GM12878 (cell line): Measurements from ENCODE around the gene TOMM20. TPM values are rescaled to one million over a fixed set of nuclear protein-coding genes. Genes with fewer than 3 reads are reported as not detected.
"Not testable (repeated sequence)": the region's sequence is repeated elsewhere in the genome, so short reads cannot be mapped to it uniquely, and the experiment has no call there.

Experiments used
- ATAC-seq: fragments of 200-7000 bp; cut with Tn5 transposase; 3 replicates; pipeline ENCODE4 v1.9.1; 2020; ENCODE audit warnings: mild to moderate bottlenecking, moderate library complexity
- BruUV-seq: library from RNA; stranded (reverse); fragments of 400-500 nt; replicated peaks from 2 replicates; lab custom pipeline; 2021; lab: Mats Ljungman, UMichigan
- CTCF ChIA-PET: fragments of 300-600 bp; sonication (Branson Sonifier 250); formaldehyde crosslinking; extraction: SDS; loops from one replicate; lab custom pipeline; 2021; ENCODE audit warnings: inconsistent platforms; lab: Yijun Ruan, JAX
- POLR2A ChIA-PET: fragments of 350-600 bp; formaldehyde crosslinking; extraction: SDS; loops from one replicate; lab custom pipeline; 2021; ENCODE audit warnings: inconsistent platforms; lab: Charles Lee
- RAD21 ChIA-PET: fragments of 300-600 bp; sonication (Branson Sonifier 250); formaldehyde crosslinking; loops from one replicate; lab custom pipeline; 2023; ENCODE audit warnings: antibody characterized with exemption; ENCODE audit not compliant: unreplicated experiment; lab: Charles Lee
- SMC1A ChIA-PET: fragments of 300-600 bp; sonication (Branson Sonifier 250); formaldehyde crosslinking; loops from one replicate; lab custom pipeline; 2023; ENCODE audit not compliant: unreplicated experiment, uncharacterized antibody; lab: Charles Lee
- DNase-seq: peaks from one replicate; pipeline ENCODE4 v3.0.0-alpha.2; 2011; ENCODE audit warnings: low read depth, low spot score
- FAIRE-seq: peaks from 3 replicates; lab custom pipeline; 2011; peaks lifted over from hg19 to GRCh38; lab: Jason Lieb, UNC
- H2AFZ ChIP-seq: 2 replicates; pipeline ENCODE4 v1.6.0; 2011; ENCODE audit warnings: low read depth, low read length, control low read depth; ENCODE audit not compliant: control insufficient read depth
- H3K27ac ChIP-seq: 2 replicates; pipeline ENCODE4 v1.5.1; 2011; ENCODE audit warnings: control low read depth; ENCODE audit not compliant: control insufficient read depth, insufficient read depth
- H3K27me3 ChIP-seq, 2 experiments: replicated peaks in 1 of 2; 2 replicates each; pipeline versions ENCODE4 v1.6.0 to v1.6.1; 2011; ENCODE audit warnings: low read length in 1 of 2; ENCODE audit not compliant: control insufficient read depth in 2 of 2, insufficient read depth in 2 of 2
- H3K36me3 ChIP-seq, 2 experiments: 2 replicates each; pipeline ENCODE4 v1.5.1; 2011; ENCODE audit warnings: low read length in 1 of 2; ENCODE audit not compliant: control insufficient read depth in 2 of 2, insufficient read depth in 2 of 2
- H3K4me1 ChIP-seq: 2 replicates; pipeline ENCODE4 v1.6.1; 2011; ENCODE audit warnings: mild to moderate bottlenecking, low read length, moderate library complexity, mixed read lengths; ENCODE audit not compliant: control insufficient read depth, insufficient read depth
- H3K4me2 ChIP-seq: 2 replicates; pipeline ENCODE4 v1.6.0; 2011; ENCODE audit warnings: control low read depth; ENCODE audit not compliant: control insufficient read depth, insufficient read depth
- H3K4me3 ChIP-seq: fragments of 200-600 bp; sonication (generic); 2 replicates; pipeline ENCODE4 v1.5.1; 2016
- H3K79me2 ChIP-seq: 2 replicates; pipeline ENCODE4 v1.6.0; 2011; ENCODE audit warnings: low read length; ENCODE audit not compliant: control insufficient read depth, insufficient read depth
- H3K9ac ChIP-seq: 2 replicates; pipeline ENCODE4 v1.8.0; 2011; ENCODE audit warnings: low read length, control low read depth, mixed read lengths; ENCODE audit not compliant: control insufficient read depth, insufficient read depth
- H3K9me3 ChIP-seq: replicated peaks from 3 replicates; pipeline ENCODE4 v1.5.1; 2011; ENCODE audit warnings: mild to moderate bottlenecking, low read length; ENCODE audit not compliant: control insufficient read depth, insufficient read depth
- H4K20me1 ChIP-seq: 2 replicates; pipeline ENCODE4 v1.6.0; 2011; ENCODE audit not compliant: control insufficient read depth, insufficient read depth
- WGBS: methylation state at CpG from one replicate; pipeline ENCODE4 v1.1.6; 2016; ENCODE audit warnings: low lambda C conversion rate; ENCODE audit not compliant: insufficient replicate concordance, insufficient coverage; ENCODE audit errors: missing lambda C conversion rate; 5-methylcytosine and 5-hydroxymethylcytosine counted together
- in situ Hi-C: fragments of 300-500 bp; cut with MboI; formaldehyde crosslinking; loops from 9 replicates; pipeline ENCODE4 v1.14.3; 2018; ENCODE audit warnings: mixed read lengths
- intact Hi-C: fragments of 100-400 bp; cut with micrococcal nuclease; formaldehyde crosslinking; loops from one replicate; pipeline ENCODE4 v1.14.2; 2022; ENCODE audit not compliant: unreplicated experiment
- polyA plus RNA-seq, 11 experiments: library from polyadenylated mRNA; depleted of rRNA in 4 of 11; unstranded in 6 of 11; stranded (reverse) in 5 of 11; fragments of >200 nt; fragmentation: Nextera tagmentation in 4 of 11; fragmentation: Illumina TruSeq in 1 of 11; extraction: Ambion mirVana in 4 of 11; extraction: Trizol in 1 of 11; gene quantifications; 1 replicate in 1 of 11; 2 replicates in 10 of 11; pipeline versions ENCODE4 v1.2.1 to v1.2.3, GENCODE V29; 2011 to 2016; ENCODE audit warnings: inconsistent platforms in 2 of 11, missing spikeins in 2 of 11, low read depth in 1 of 11
- total RNA-seq, 4 experiments: library from RNA; depleted of rRNA in 3 of 4; stranded (reverse); fragments of >200 nt in 3 of 4; fragmentation: Illumina TruSeq in 1 of 4; extraction: Trizol in 1 of 4; gene quantifications; 2 replicates each; pipeline versions ENCODE4 v1.2.1 to v1.2.3, GENCODE V29; 2013 to 2021

Gene TOMM20
- total and polyA plus RNA-seq, 10 of the 15 experiments (the other 5 are each of a cell fraction or from before 2014, with no cell fraction given) = 39.8 to 138 (median 70.1) TPM

GRCh38 chr1:235092045-235092406, 36.6 kb downstream of the TOMM20 start:
- H3K36me3 ChIP-seq, FAIRE-seq, DNase-seq, POLR2A ChIA-PET, H2AFZ ChIP-seq, H3K27me3 ChIP-seq, H3K4me3 ChIP-seq, intact Hi-C loops, H3K27ac ChIP-seq, H3K79me2 ChIP-seq, BruUV-seq, H3K4me1 ChIP-seq, H3K9ac ChIP-seq, H4K20me1 ChIP-seq, H3K4me2 ChIP-seq, H3K9me3 ChIP-seq, ATAC-seq: not testable (repeated sequence)
- in situ Hi-C loops = loop anchor here (10.0 to 25.0 kb wide), 2 partner anchors 693 to 980 kb away; no protein-coding TSS in a partner anchor
- SMC1A ChIA-PET = interaction anchor here (0.6 to 2.0 kb wide), 6 partner anchors 103 to 605 kb away, joined by 3 to 10 read pairs (median 4); no protein-coding TSS in a partner anchor
- RAD21 ChIA-PET = interaction anchor here (0.7 kb wide), 1 partner anchor 408 kb away, joined by 4 read pairs; no protein-coding TSS in a partner anchor
- CTCF ChIA-PET = interaction anchor here (1.0 to 2.1 kb wide), 5 partner anchors 9 to 605 kb away, joined by 3 to 7 read pairs (median 5); no protein-coding TSS in a partner anchor
- WGBS = 100% methylated on average over 8 of the region's 8 CpGs

GRCh38 chr1:235091319-235092044, 37.2 kb downstream of the TOMM20 start:
- ATAC-seq, H3K4me1 ChIP-seq, H3K27ac ChIP-seq, H3K4me3 ChIP-seq, H3K4me2 ChIP-seq, H4K20me1 ChIP-seq, H3K27me3 ChIP-seq, intact Hi-C loops, H3K9me3 ChIP-seq, BruUV-seq, RAD21 ChIA-PET, POLR2A ChIA-PET, H3K36me3 ChIP-seq, H2AFZ ChIP-seq, FAIRE-seq, H3K9ac ChIP-seq, H3K79me2 ChIP-seq, DNase-seq: not testable (repeated sequence)
- 71% methylated on average over 20 of the region's 20 CpGs for WGBS
- ChIA-PET SMC1A (interaction anchor here (0.6 to 2.0 kb wide), 8 partner anchors 14 to 605 kb away, joined by 3 to 10 read pairs (median 4); no protein-coding TSS in a partner anchor), CTCF (interaction anchor here (1.0 to 2.1 kb wide), 6 partner anchors 8 to 604 kb away, joined by 3 to 7 read pairs (median 5); no protein-coding TSS in a partner anchor)
- in situ Hi-C loops = loop anchor here (10.0 to 25.0 kb wide), 2 partner anchors 693 to 979 kb away; no protein-coding TSS in a partner anchor
